Activated CD4-positive, alpha-beta T cell treated with anti-CD3 and anti-CD28 coated beads, Interleukin-2, amount 50 U/mL, for 24 hours (primary cell): ENCODE measurements around the gene TMEM234.

ENCODE experiments used
- DNase-seq, 2 donors: peaks; one replicate each; pipeline ENCODE4 v3.0.0-alpha.2; 2020; ENCODE audit warnings: low read depth in 1 of 2, low spot score in 1 of 2

Gene TMEM234

GRCh38 chr1:32180186-32181060, 41.7 kb downstream of the TMEM234 start:
- DNase-seq: no peak

- peak; percentile 77 to 83 for DNase-seq
These were observed 42.5 kb downstream of the TMEM234 start, which contains the start of gene TXLNA for GRCh38 chr1:32179443-32180185. Gene TXLNA (plus strand): TSS chr1:32179675. CDS start chr1:32180346, 671 bp downstream.

- DNase-seq: no peak
These were observed 43.0 kb downstream of the TMEM234 start for GRCh38 chr1:32179193-32179442.

GRCh38 chr1:32178380-32179192, 43.6 kb downstream of the TMEM234 start:
- DNase-seq: no peak

- no peak for DNase-seq
These were observed 49.4 kb downstream of the TMEM234 start for GRCh38 chr1:32172621-32173245.

- DNase-seq: no peak
These were observed 51.2 kb downstream of the TMEM234 start for GRCh38 chr1:32170991-32171390.
